Natural killer cell treated with Interleukin-12 subunit alpha and Interleukin-12 subunit beta and Interleukin-15 and Interleukin-18, amount 100 ng/mL, for 72 hours (primary cell): ENCODE measurements around the gene TMEM190. TPM values are rescaled to one million over a fixed set of nuclear protein-coding genes. Genes with fewer than 3 reads are reported as not detected.

Experiments used
- ATAC-seq, 2 donors: fragments of 150-1000 bp; cut with Tn5 transposase in 1 of 2; sonication (Bioruptor Pico), chemical (Tn5 transposase) in 1 of 2; 2 replicates each; pipeline ENCODE4 v1.10.0; 2021
- DNase-seq: peaks from one replicate; pipeline ENCODE4 v3.0.0; 2022; ENCODE audit warnings: low spot score
- H3K27ac Mint-ChIP-seq, 2 donors: 1 replicate in 1 of 2; 2 replicates in 1 of 2; pipeline ENCODE4 v1.8.0; 2022; ENCODE audit warnings: mixed read lengths in 2 of 2, mild to moderate bottlenecking in 1 of 2, moderate library complexity in 1 of 2
- H3K27me3 Mint-ChIP-seq, 2 donors: 1 replicate in 1 of 2; 2 replicates in 1 of 2; pipeline ENCODE4 v1.8.0; 2022; ENCODE audit warnings: mixed read lengths in 2 of 2
- H3K36me3 Mint-ChIP-seq: one replicate; pipeline ENCODE4 v1.8.0; 2022; ENCODE audit warnings: mixed read lengths
- H3K4me1 Mint-ChIP-seq, 2 donors: 1 replicate in 1 of 2; 2 replicates in 1 of 2; pipeline ENCODE4 v1.8.0; 2022; ENCODE audit warnings: low read depth in 2 of 2, mixed read lengths in 2 of 2, mild to moderate bottlenecking in 1 of 2
- H3K4me3 Mint-ChIP-seq: one replicate; pipeline ENCODE4 v1.8.0; 2022; ENCODE audit warnings: mixed read lengths
- H3K9me3 Mint-ChIP-seq: 2 replicates; pipeline ENCODE4 v1.8.0; 2022; ENCODE audit warnings: mixed read lengths
- total RNA-seq, 2 donors: library from RNA; stranded (reverse); gene quantifications; one replicate each; pipeline ENCODE4 v1.2.3, GENCODE V29; 2022

The TMEM190 gene
- total RNA-seq, 2 donors from 2014 or later: not detected

- Mint-ChIP-seq H3K4me1 (peaks cover 62 to 64% of the 10 kb centered on the region in 2 donors), H3K27me3 (no peaks in the 10 kb centered on the region), H3K4me3 (peak within 1 kb of the TSS; percentile 98), H3K9me3 (no peaks in the 10 kb centered on the region), H3K36me3 (peaks cover 11% of the 10 kb centered on the region), H3K27ac (peak within 1 kb of the TSS; percentile 98 to 99)
- ATAC-seq (peak; percentile 86 to 93), DNase-seq (peak; percentile 98)
Observed at GRCh38 chr19:55385724-55386492, 9.3 kb downstream of the TMEM190 start, which contains the start of gene RPL28. Gene RPL28 (plus strand): TSS chr19:55385932. CDS start chr19:55386358, 426 bp downstream.

- peak overlapping the region; percentile 98 for H3K4me3 Mint-ChIP-seq
- H3K27me3 Mint-ChIP-seq: no peaks in the 10 kb centered on the region
- H3K36me3 Mint-ChIP-seq: peaks cover 11% of the 10 kb centered on the region
- peak overlapping the region; percentile 98 to 99 for H3K27ac Mint-ChIP-seq
- H3K9me3 Mint-ChIP-seq: no peaks in the 10 kb centered on the region
- DNase-seq (no peak), ATAC-seq (no peak)
- peaks cover 62% of the 10 kb centered on the region in 2 donors for H3K4me1 Mint-ChIP-seq
Observed at GRCh38 chr19:55386493-55386971, 9.9 kb downstream of the TMEM190 start.

- Mint-ChIP-seq H3K36me3 (peaks cover 11% of the 10 kb centered on the region), H3K27me3 (no peaks in the 10 kb centered on the region), H3K9me3 (no peaks in the 10 kb centered on the region), H3K4me3 (peak overlapping the region; percentile 98), H3K27ac (peak overlapping the region; percentile 98 to 99), H3K4me1 (peaks cover 48 to 51% of the 10 kb centered on the region in 2 donors)
- DNase-seq (no peak), ATAC-seq (no peak)
Observed at GRCh38 chr19:55387736-55388497, 11.3 kb downstream of the TMEM190 start.

- H3K9me3 Mint-ChIP-seq: no peaks in the 10 kb centered on the region
- peak overlapping the region; percentile 47 to 73 for H3K27ac Mint-ChIP-seq
- peaks cover 40 to 43% of the 10 kb centered on the region in 2 donors for H3K4me1 Mint-ChIP-seq
- peak overlapping the region; percentile 68 for H3K4me3 Mint-ChIP-seq
- H3K27me3 Mint-ChIP-seq: no peaks in the 10 kb centered on the region
- peaks cover 11% of the 10 kb centered on the region for H3K36me3 Mint-ChIP-seq
- peak; percentile 49 for DNase-seq
- no peak for ATAC-seq
Observed at GRCh38 chr19:55389386-55390317, 13.0 kb downstream of the TMEM190 start.

GRCh38 chr19:55390461-55390880 is 13.8 kb downstream of the TMEM190 start:
- ATAC-seq (no peak), DNase-seq (no peak)
- Mint-ChIP-seq H3K27me3 (no peaks in the 10 kb centered on the region), H3K4me3 (peak overlapping the region; percentile 15), H3K4me1 (peaks cover 35 to 40% of the 10 kb centered on the region in 2 donors), H3K27ac (no peak overlapping the region), H3K9me3 (no peaks in the 10 kb centered on the region), H3K36me3 (peaks cover 11% of the 10 kb centered on the region)

GRCh38 chr19:55391191-55391670 is 14.6 kb downstream of the TMEM190 start:
- H3K36me3 Mint-ChIP-seq: peaks cover 7% of the 10 kb centered on the region
- peaks cover 27 to 34% of the 10 kb centered on the region in 2 donors for H3K4me1 Mint-ChIP-seq
- ATAC-seq: peak in 1 of 2 donors; percentile 7
- H3K27ac Mint-ChIP-seq: no peak overlapping the region
- H3K4me3 Mint-ChIP-seq: no peak overlapping the region
- peak; percentile 54 for DNase-seq
- H3K9me3 Mint-ChIP-seq: no peaks in the 10 kb centered on the region
- no peaks in the 10 kb centered on the region for H3K27me3 Mint-ChIP-seq

GRCh38 chr19:55391702-55392615 is 15.3 kb downstream of the TMEM190 start:
- no peak for ATAC-seq
- H3K36me3 Mint-ChIP-seq: no peaks in the 10 kb centered on the region
- H3K9me3 Mint-ChIP-seq: no peaks in the 10 kb centered on the region
- peaks cover 20 to 27% of the 10 kb centered on the region in 2 donors for H3K4me1 Mint-ChIP-seq
- no peak overlapping the region for H3K4me3 Mint-ChIP-seq
- H3K27me3 Mint-ChIP-seq: no peaks in the 10 kb centered on the region
- DNase-seq: peak; percentile 35
- H3K27ac Mint-ChIP-seq: no peak overlapping the region

GRCh38 chr19:55392820-55393761 is 16.5 kb downstream of the TMEM190 start:
- H3K36me3 Mint-ChIP-seq: no peaks in the 10 kb centered on the region
- no peak for DNase-seq
- H3K9me3 Mint-ChIP-seq: no peaks in the 10 kb centered on the region
- peaks cover 17 to 22% of the 10 kb centered on the region in 2 donors for H3K4me1 Mint-ChIP-seq
- ATAC-seq: no peak
- H3K4me3 Mint-ChIP-seq: no peak overlapping the region
- no peak overlapping the region for H3K27ac Mint-ChIP-seq
- H3K27me3 Mint-ChIP-seq: no peaks in the 10 kb centered on the region

GRCh38 chr19:55398200-55398925 is 21.7 kb downstream of the TMEM190 start:
- Mint-ChIP-seq H3K36me3 (peaks cover 8% of the 10 kb centered on the region), H3K27ac (peak overlapping the region; percentile 6 to 61), H3K27me3 (no peaks in the 10 kb centered on the region), H3K4me1 (peaks cover 13 to 14% of the 10 kb centered on the region in 2 donors), H3K9me3 (no peaks in the 10 kb centered on the region), H3K4me3 (peak overlapping the region; percentile 1)
- DNase-seq: no peak
- peak; percentile 56 to 64 for ATAC-seq

- Mint-ChIP-seq H3K27me3 (no peaks in the 10 kb centered on the region), H3K4me3 (no peak overlapping the region), H3K9me3 (no peaks in the 10 kb centered on the region), H3K4me1 (peaks cover 14 to 15% of the 10 kb centered on the region in 2 donors), H3K27ac (no peak overlapping the region), H3K36me3 (peaks cover 11% of the 10 kb centered on the region)
- ATAC-seq: no peak
- no peak for DNase-seq
Observed at GRCh38 chr19:55400281-55401087, 23.9 kb downstream of the TMEM190 start.
